RWPE2 (cell line): ENCODE results near the gene HDAC4.
"Not testable (repeated sequence)": the region's sequence is repeated elsewhere in the genome, so short reads cannot be mapped to it uniquely, and the experiment has no call there.

Experiments used
- ATAC-seq: fragments of 200-7000 bp; cut with Tn5 transposase; 3 replicates; pipeline ENCODE4 v1.9.1; 2021; ENCODE audit warnings: low read depth
- DNase-seq: peaks from one replicate; pipeline ENCODE4 v3.0.0-alpha.2; 2020; ENCODE audit warnings: low spot score
- H3K27ac ChIP-seq: fragments of 450-650 bp; 2 replicates; pipeline ENCODE4 v1.5.1; 2017; ENCODE audit warnings: mild to moderate bottlenecking; ENCODE audit not compliant: poor library complexity, severe bottlenecking
- H3K27me3 ChIP-seq: fragments of 250-450 bp; sonication (Bioruptor Pico); 2 replicates; pipeline ENCODE4 v1.5.1; 2021; ENCODE audit warnings: mild to moderate bottlenecking, moderate library complexity; ENCODE audit not compliant: insufficient read depth, poor library complexity, severe bottlenecking
- H3K36me3 ChIP-seq: fragments of 250-450 bp; sonication (Bioruptor Pico); 2 replicates; pipeline ENCODE4 v1.5.1; 2020; ENCODE audit warnings: low read depth, mild to moderate bottlenecking, moderate library complexity
- H3K4me1 ChIP-seq: fragments of 250-450 bp; sonication (Bioruptor Pico); 2 replicates; pipeline ENCODE4 v1.5.1; 2021; ENCODE audit warnings: mild to moderate bottlenecking, moderate library complexity; ENCODE audit not compliant: insufficient read depth, poor library complexity, severe bottlenecking
- H3K4me3 ChIP-seq: fragments of 250-450 bp; sonication (Bioruptor Pico); 2 replicates; pipeline ENCODE4 v1.5.1; 2021; ENCODE audit warnings: mild to moderate bottlenecking, moderate library complexity; ENCODE audit not compliant: severe bottlenecking
- H3K9me3 ChIP-seq: fragments of 250-450 bp; sonication (Bioruptor Pico); 2 replicates; pipeline ENCODE4 v1.5.1; 2021; ENCODE audit warnings: mild to moderate bottlenecking, moderate library complexity; ENCODE audit not compliant: severe bottlenecking
- TF ChIP-seq, protein P1 (sequence below): fragments of 450-650 bp; IDR thresholded peaks from one replicate; pipeline ENCODE4 v1.5.1; 2017; ENCODE audit warnings: mild to moderate bottlenecking, moderate library complexity; ENCODE audit not compliant: poor library complexity, severe bottlenecking

The HDAC4 gene

DNA sequence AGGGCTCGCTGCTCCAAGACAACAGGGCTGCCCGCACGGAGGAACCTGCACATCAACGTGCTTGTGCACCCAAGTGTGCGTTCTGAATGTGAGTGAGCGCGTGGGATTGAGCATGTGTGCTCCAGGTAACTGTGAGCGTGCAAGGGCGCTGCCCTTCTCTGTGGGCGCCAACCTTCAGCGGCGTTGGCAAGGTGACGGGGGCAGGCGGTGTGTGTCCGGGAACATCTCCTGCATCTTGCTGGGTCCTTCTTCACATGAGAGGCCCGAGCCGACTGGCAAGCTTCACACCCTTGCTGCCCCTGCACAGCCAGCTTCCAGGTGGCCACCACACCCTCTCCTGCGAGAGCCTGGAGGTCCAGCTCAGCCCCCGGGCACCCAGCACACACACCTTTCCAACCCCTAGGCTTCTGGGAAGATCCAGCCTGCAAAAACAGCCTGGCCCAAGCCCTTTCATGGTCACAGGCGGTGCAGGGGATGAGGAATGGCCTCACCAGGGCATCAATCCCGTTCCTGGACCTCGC, 220.9 kb downstream of the HDAC4 start:
- no peaks in the 10 kb centered on the region for H3K9me3 ChIP-seq
- no peaks in the 10 kb centered on the region for H3K27me3 ChIP-seq
- no peaks in the 10 kb centered on the region for H3K4me1 ChIP-seq
- DNase-seq (peak; percentile 40), ATAC-seq (no peak)
- H3K4me3 ChIP-seq = no peak overlapping the region
- TF ChIP-seq, protein P1, sequence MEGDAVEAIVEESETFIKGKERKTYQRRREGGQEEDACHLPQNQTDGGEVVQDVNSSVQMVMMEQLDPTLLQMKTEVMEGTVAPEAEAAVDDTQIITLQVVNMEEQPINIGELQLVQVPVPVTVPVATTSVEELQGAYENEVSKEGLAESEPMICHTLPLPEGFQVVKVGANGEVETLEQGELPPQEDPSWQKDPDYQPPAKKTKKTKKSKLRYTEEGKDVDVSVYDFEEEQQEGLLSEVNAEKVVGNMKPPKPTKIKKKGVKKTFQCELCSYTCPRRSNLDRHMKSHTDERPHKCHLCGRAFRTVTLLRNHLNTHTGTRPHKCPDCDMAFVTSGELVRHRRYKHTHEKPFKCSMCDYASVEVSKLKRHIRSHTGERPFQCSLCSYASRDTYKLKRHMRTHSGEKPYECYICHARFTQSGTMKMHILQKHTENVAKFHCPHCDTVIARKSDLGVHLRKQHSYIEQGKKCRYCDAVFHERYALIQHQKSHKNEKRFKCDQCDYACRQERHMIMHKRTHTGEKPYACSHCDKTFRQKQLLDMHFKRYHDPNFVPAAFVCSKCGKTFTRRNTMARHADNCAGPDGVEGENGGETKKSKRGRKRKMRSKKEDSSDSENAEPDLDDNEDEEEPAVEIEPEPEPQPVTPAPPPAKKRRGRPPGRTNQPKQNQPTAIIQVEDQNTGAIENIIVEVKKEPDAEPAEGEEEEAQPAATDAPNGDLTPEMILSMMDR = no peak
- no peaks in the 10 kb centered on the region for H3K36me3 ChIP-seq
- no peak overlapping the region for H3K27ac ChIP-seq

DNA sequence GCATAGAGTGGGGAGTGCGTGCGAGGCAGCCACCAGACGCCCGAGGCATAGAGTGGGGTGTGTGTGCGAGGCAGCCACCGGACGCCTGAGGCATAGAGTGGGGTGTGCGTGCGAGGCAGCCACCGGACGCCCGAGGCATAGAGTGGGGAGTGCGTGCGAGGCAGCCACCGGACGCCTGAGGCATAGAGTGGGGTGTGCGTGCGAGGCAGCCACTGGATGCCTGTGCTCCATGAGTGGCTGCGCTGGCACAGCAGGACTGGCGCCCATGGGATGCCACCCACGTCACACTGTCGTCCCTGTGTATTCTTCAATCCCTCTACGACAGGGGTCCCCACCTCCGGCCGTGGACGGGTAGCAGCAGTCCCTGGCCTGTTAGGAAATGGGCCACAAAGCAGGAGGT, 221.9 kb downstream of the HDAC4 start:
- ATAC-seq (no peak), DNase-seq (peak; percentile 58)
- no peak overlapping the region for H3K4me3 ChIP-seq
- no peaks in the 10 kb centered on the region for H3K4me1 ChIP-seq
- H3K9me3 ChIP-seq = no peaks in the 10 kb centered on the region
- H3K27me3 ChIP-seq = no peaks in the 10 kb centered on the region
- TF ChIP-seq, protein P1 = no peak
- H3K27ac ChIP-seq = no peak overlapping the region
- H3K36me3 ChIP-seq = no peaks in the 10 kb centered on the region

DNA sequence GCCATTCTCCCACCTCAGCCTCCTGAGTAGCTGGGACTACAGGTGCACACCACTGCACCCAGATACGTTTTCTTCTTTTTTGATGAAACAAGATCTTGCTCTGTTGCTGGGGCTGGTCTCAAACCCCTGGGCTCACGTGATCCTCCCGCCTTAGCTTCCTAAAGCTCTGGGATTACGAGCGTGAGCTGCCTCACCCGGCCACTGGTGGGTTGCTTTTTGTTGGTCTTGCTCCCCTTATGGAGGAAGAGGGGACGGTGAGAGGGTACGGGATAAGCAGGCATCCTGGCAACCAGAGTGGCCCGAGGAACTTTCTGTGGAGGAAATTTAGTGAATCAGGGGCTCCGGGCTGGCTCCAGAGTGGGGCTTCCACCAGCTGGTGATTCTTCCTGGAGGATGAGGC, 222.3 kb downstream of the HDAC4 start:
- no peaks in the 10 kb centered on the region for H3K27me3 ChIP-seq
- no peak overlapping the region for H3K27ac ChIP-seq
- H3K9me3 ChIP-seq = no peaks in the 10 kb centered on the region
- H3K4me1 ChIP-seq = no peaks in the 10 kb centered on the region
- ATAC-seq (no peak), DNase-seq (peak; percentile 30)
- no peaks in the 10 kb centered on the region for H3K36me3 ChIP-seq
- H3K4me3 ChIP-seq = no peak overlapping the region
- TF ChIP-seq, protein P1 = no peak

DNA sequence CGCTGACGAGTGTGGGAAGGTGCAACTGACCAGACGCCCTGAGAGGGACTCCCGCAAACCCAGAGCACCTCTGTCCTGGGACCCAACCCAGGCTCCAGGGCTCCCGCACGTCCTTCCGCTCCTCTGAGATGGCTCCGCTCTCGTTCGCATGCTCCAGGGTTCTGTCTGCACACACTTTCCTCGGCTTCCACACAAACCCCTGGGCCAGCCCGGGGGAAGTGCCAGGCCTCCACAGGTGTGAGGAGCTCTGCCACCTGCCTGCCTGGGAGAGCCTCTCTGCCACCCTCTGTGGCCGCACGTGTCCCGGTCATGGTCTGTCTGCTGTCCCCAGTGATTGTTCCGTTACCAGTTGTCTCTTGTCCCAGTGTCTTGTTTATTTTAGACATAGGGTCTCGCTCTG, 222.9 kb downstream of the HDAC4 start:
- Histone ChIP-seq H3K9me3 (no peaks in the 10 kb centered on the region), H3K4me3 (no peak overlapping the region), H3K4me1 (no peaks in the 10 kb centered on the region), H3K27ac (no peak overlapping the region), H3K27me3 (no peaks in the 10 kb centered on the region), H3K36me3 (no peaks in the 10 kb centered on the region)
- DNase-seq (peak; percentile 54), ATAC-seq (no peak)
- TF ChIP-seq, protein P1 = no peak

DNA sequence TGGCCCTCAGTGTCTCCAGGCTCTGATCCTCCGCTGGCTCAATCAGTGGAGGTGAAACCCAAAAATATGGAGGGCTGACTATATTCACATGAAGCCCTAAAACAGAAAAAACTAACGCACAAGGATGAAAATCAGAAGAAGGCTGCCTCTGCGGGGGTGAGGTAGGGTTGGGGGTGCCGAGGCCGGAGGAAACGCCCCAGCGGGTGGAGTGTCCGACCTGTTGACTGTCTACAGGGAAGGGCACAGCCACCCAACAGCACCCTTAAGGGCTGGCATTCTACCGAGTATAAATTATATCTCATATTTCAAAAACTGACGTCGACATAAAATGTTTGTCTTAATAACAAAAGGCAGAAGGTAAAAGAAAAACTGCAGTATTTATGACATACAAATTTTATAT, 223.5 kb downstream of the HDAC4 start:
- peaks cover 1% of the 10 kb centered on the region for H3K9me3 ChIP-seq
- no peaks in the 10 kb centered on the region for H3K36me3 ChIP-seq
- no peak overlapping the region for H3K27ac ChIP-seq
- no peak overlapping the region for H3K4me3 ChIP-seq
- H3K27me3 ChIP-seq = no peaks in the 10 kb centered on the region
- no peaks in the 10 kb centered on the region for H3K4me1 ChIP-seq
- no peak for ATAC-seq
- DNase-seq = peak; percentile 24
- TF ChIP-seq, protein P1 = no peak

DNA sequence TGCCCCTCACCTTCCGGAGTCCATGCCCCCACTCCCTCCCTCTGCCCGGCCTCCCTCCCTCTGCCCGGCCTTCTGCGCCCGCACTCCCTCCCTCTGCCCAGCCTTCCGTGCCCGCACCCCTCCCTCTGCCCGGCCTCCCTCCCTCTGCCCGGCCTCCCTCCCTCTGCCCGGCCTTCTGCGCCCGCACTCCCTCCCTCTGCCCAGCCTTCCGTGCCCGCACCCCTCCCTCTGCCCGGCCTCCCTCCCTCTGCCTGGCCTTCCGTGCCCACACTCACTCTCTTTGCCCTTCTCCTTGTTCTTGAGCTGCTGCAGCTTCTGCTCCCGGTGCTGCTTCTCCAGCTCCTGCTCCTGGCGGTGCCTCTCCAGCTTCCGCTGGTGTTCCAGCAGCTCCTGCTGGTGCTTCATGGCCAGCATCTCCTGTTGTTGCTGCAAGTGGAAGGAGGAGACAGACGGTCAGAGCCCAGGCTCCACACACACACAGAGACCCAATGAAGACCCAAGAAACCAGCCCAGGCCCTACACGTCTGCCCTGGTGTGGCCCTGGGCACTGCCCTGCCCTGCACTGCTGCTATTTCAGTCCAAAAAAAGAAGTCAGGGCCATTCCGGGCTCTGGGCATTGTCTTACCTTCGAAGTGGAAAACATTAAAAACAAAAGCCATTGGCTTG, 224.5 kb downstream of the HDAC4 start:
- not testable (repeated sequence) for ATAC-seq, H3K36me3 ChIP-seq, H3K9me3 ChIP-seq, H3K27ac ChIP-seq, H3K27me3 ChIP-seq, H3K4me3 ChIP-seq, H3K4me1 ChIP-seq
- DNase-seq = peak; percentile 19
